Lower leg skin (tissue), 4 donors: ENCODE measurements around the gene PIP5K1B. TPM values are rescaled to one million over a fixed set of nuclear protein-coding genes. Genes with fewer than 3 reads are reported as not detected.

Experiments used
- DNase-seq, 2 donors: peaks; one replicate each; pipeline ENCODE4 v3.0.0-alpha.2; 2019; ENCODE audit warnings: low spot score in 2 of 2
- H3K4me3 ChIP-seq: fragments of 200-600 bp; sonication (generic); 2 replicates; pipeline ENCODE4 v1.5.1; 2017; ENCODE audit warnings: mild to moderate bottlenecking, low read depth; ENCODE audit not compliant: poor library complexity, severe bottlenecking
- POLR2A ChIP-seq, 2 donors: fragments of 450-650 bp; IDR thresholded peaks; one replicate each; pipeline ENCODE4 v1.6.1; 2016 to 2017; ENCODE audit warnings: antibody characterized with exemption in 2 of 2, mild to moderate bottlenecking in 1 of 2, moderate library complexity in 1 of 2
- WGBS, 2 donors: methylation state at CpG; one replicate each; pipeline ENCODE4 v1.1.5; 2018; 5-methylcytosine and 5-hydroxymethylcytosine counted together
- intact Hi-C: fragments of 100-400 bp; cut with DNase I; formaldehyde crosslinking; loops from one replicate; pipeline ENCODE4 v1.15.0; 2023; ENCODE audit warnings: low total_unique reads
- total RNA-seq, 4 donors: library from RNA; depleted of rRNA; stranded (reverse); fragments of >200 nt; gene quantifications; one replicate each; pipeline ENCODE4 v1.1.0, GENCODE V29; 2016
- TF ChIP-seq, protein P1 (sequence below), 3 donors: fragments of 450-650 bp; IDR thresholded peaks; one replicate each; pipeline ENCODE4 v1.5.1; 2016; ENCODE audit warnings: antibody characterized with exemption in 3 of 3, mild to moderate bottlenecking in 3 of 3, moderate library complexity in 2 of 3

The PIP5K1B gene
- total RNA-seq, 4 donors from 2014 or later: 0.42 to 3.3 (median 2.7) TPM

DNA sequence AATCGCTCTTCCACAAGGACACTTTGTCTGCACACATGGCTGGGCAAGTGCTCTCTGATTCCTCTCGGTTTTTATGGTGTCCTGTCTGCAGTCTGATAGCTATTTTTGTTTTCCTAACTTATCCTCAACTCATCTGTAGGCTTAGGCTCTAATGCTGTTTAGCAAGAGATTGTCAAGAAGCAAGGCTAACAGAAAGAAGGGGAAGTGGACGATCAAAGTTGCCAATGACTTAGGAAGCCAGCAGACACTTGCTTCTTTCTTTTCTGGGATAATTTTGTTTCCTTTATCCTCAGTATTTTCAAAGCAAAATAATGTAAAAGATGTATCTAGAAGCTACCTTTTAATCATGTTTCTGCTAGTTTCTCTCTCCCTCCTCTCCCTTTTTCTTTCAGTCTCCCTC lies 178.2 kb downstream of the PIP5K1B start:
- WGBS, 2 donors: 72 to 78% methylated on average over 3 of the region's 3 CpGs
- no peak for DNase-seq
- intact Hi-C loops: no loop called here
- no peak for TF ChIP-seq POLR2A (IDR thresholded peaks at IDR 0.05)
- H3K4me3 ChIP-seq: no peak overlapping the region

DNA sequence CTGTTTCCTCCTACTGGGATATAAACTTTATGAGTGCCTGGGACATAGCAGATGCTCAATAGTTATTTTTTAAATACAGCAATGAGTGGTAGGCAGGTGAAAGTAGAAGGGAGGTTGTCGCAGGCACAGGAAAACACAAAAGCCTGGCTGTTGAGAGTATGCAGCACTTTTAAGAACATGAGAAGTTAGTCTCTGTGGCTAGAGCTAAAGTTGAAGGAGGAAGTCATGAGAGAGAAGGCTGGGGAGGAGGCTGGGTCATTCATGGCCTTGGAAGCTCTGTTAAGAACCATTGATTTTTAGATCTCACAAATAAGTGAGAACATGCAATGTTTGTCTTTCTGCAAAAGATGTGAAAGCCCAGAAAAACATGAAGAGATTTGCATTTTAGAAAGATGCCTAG lies 182.2 kb downstream of the PIP5K1B start:
- intact Hi-C loops: no loop called here
- no peak overlapping the region for H3K4me3 ChIP-seq
- TF ChIP-seq, protein P1, sequence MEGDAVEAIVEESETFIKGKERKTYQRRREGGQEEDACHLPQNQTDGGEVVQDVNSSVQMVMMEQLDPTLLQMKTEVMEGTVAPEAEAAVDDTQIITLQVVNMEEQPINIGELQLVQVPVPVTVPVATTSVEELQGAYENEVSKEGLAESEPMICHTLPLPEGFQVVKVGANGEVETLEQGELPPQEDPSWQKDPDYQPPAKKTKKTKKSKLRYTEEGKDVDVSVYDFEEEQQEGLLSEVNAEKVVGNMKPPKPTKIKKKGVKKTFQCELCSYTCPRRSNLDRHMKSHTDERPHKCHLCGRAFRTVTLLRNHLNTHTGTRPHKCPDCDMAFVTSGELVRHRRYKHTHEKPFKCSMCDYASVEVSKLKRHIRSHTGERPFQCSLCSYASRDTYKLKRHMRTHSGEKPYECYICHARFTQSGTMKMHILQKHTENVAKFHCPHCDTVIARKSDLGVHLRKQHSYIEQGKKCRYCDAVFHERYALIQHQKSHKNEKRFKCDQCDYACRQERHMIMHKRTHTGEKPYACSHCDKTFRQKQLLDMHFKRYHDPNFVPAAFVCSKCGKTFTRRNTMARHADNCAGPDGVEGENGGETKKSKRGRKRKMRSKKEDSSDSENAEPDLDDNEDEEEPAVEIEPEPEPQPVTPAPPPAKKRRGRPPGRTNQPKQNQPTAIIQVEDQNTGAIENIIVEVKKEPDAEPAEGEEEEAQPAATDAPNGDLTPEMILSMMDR (IDR thresholded peaks at IDR 0.05): no peak
- no peak for TF ChIP-seq POLR2A (IDR thresholded peaks at IDR 0.05)
- WGBS, 2 donors: 77 to 81% methylated on average over 1 of the region's 1 CpG
- DNase-seq: no peak

DNA sequence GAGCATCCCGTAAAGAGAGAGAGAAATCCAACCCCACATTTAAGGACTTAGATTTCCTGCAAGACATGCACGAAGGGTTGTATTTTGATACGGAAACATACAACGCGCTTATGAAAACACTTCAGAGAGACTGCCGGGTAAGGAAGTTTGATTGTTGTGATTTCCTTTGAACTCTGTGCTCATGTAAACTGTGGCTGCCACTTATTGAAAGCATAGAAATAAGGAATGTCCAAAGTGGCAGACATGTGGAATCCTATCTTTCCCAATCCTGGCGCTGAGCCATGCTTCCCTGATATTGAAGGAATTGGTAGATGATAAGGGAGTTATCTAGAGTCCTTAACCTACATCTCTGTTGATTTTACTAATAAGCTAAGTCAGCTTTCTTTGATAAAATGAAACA lies 189.5 kb downstream of the PIP5K1B start:
- intact Hi-C loops: no loop called here
- H3K4me3 ChIP-seq: no peak overlapping the region
- TF ChIP-seq POLR2A (IDR thresholded peaks at IDR 0.05): no peak
- TF ChIP-seq, protein P1 (IDR thresholded peaks at IDR 0.05): no peak
- no peak for DNase-seq
- 80 to 83% methylated on average over 7 of the region's 7 CpGs for WGBS, 2 donors

DNA sequence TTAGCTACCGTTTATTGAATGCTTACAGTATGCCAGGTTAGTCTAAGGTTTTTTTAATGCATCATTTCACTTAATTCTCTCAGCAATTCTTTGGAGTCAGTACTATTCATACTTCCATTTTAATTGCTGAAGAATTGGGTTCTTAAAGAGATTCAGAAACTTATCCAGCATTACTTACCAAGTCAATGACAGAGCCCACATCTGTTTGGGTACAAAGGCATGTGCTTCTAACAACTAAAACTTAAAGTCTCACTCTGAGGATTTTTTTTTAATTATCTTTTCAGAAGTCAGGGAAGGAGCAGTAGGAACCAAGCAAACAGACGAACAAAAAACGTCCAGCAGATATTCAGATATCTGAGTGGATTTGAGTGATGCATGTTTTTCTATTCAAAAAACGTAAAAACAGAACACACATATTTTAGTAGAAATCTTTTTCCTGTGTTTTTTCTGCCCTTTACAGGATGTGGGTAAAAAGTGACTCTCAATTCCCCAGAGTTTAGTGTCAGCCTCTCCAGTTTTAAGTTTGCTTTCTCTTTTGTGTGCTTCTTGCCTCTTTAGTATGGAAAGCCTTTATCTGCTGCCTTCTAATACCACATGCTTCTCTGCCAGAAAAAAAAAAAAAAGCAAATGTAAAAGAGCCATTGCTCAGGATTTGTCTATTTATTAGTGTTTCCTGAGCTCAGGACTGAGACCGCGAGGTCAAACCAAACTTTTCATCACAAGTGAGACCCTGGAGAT lies 190.9 kb downstream of the PIP5K1B start:
- intact Hi-C loops: no loop called here
- no peak overlapping the region for H3K4me3 ChIP-seq
- TF ChIP-seq POLR2A (IDR thresholded peaks at IDR 0.05): no peak
- TF ChIP-seq, protein P1 (IDR thresholded peaks at IDR 0.05): no peak
- WGBS, 2 donors: 45 to 48% methylated on average over 6 of the region's 6 CpGs
- no peak for DNase-seq

DNA sequence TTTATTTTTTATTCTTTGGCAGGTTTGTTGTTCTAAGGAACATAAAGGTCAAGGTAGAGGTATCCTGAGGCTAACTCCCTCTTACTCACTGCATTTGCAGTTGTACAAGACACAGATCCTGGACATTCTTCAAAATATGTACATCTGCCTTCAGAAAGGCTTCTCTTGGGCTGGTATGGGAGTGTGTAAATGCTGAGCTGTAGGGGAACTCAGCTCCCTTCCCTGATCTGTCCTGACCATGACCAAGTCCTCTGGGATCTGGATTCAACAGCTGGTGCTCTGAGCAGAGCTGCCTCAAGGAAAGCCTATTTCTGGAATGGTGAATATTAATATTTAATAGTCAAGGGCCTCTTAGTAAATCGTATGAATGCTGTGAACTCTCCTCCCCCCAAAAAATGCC lies 191.4 kb downstream of the PIP5K1B start:
- intact Hi-C loops: no loop called here
- DNase-seq: no peak
- TF ChIP-seq, protein P1 (IDR thresholded peaks at IDR 0.05): no peak
- TF ChIP-seq POLR2A (IDR thresholded peaks at IDR 0.05): no peak
- no peak overlapping the region for H3K4me3 ChIP-seq
- WGBS, 2 donors: 71 to 72% methylated on average over 1 of the region's 1 CpG

DNA sequence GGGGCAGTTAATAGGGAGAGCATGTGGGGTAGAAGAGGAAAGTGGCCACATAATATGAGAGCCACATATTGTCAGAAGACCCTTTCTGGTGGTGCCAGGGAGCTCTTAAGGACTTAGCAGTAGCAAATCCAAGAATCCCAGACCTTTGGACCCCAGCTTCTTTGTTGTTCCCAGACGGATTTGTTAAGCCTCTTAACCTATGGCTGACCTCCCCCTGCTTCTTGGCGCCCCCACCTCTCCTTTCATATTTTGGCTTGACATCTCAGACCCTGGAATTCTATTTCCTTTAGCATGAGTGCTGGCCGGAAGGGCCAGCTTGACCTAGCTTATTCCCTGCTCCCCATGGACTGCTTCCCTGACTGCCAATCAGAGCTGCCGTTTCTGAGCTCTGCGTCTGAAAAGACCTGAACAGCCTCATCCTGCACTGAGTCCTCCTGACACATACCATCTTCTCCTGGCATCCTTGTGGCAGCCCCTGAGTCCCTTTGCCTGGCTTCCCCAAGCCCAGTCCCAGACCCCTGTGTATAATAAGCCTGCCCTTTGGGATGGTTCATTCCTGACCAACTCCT lies 192.6 kb downstream of the PIP5K1B start:
- H3K4me3 ChIP-seq: no peak overlapping the region
- intact Hi-C loops: no loop called here
- no peak for TF ChIP-seq POLR2A (IDR thresholded peaks at IDR 0.05)
- TF ChIP-seq, protein P1 (IDR thresholded peaks at IDR 0.05): no peak
- WGBS, 2 donors: 53 to 57% methylated on average over 5 of the region's 5 CpGs
- DNase-seq: no peak
